Measurements from ENCODE around the gene TGFBR3L. TPM values are rescaled to one million over a fixed set of nuclear protein-coding genes. Genes with fewer than 3 reads are reported as not detected.

TGFBR3L gene
- total and polyA plus RNA-seq, 2 of the 4 experiments (the other 2 are of a cell fraction): 0.94 TPM; not detected in 1

DNA sequence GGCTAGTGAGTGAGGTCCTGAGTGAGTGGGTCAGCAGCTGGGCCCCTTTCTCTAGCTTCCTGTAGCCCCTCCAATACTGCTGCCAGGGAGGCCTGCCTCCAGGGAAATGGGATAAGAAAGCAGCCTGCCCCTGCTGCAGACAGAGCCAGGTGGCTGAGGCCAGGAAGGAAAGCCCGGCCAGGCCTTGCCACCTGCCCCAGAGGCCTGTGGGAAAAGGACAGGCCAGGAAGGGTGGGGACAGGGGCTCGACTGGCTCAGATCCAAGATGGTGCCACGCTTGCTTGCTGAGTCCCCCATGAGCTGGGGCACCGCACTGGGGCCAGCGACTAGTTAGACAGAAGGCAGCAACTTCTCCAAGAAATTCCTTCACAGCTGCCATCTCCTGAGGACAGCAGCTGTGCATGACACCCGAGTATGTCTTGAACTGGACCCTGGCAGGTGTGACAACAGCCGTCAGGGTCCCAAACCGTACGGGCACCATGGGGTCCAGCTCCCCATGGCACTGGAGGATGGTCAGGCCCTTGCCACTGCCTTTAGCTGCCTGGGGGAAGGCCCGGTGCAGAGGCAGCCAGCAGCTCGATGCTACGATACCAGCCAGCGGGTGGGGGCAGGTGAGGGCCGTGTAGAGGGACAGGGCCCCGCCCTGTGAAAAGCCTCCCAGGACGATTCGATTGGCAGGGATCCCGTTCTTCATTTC is 35.4 kb upstream of the TGFBR3L start:
- ATAC-seq (ENCODE audit: low read depth): no peak
- 80% methylated on average over 1 of the region's 18 CpGs; no CpG with 5 or more reads in 1 of the 2 experiments for WGBS, 2 experiments (ENCODE audit: extremely low coverage in 2 of 2, insufficient read length in 1 of 2)
- no peak overlapping the region for H2BK20ac ChIP-seq (ENCODE audit: low read depth, low read length)
- H3K4me3 ChIP-seq (ENCODE audit: insufficient read depth, low read depth, low read length): no peak overlapping the region
- BruUV-seq (replicated peaks): no TSS peak
- H3K9me1 ChIP-seq (ENCODE audit: insufficient read depth, low read length): no peaks in the 10 kb centered on the region
- CTCF ChIA-PET: no interaction called here
- no peak overlapping the region for H3K9ac ChIP-seq (ENCODE audit: low read depth, low read length)
- H2AK5ac ChIP-seq (ENCODE audit: low read depth, low read length): no peak overlapping the region
- H3K18ac ChIP-seq (ENCODE audit: low read depth, low read length): no peak overlapping the region
- dilution Hi-C loops (cut with HindIII; ENCODE audit: low sequenced_read_pairs, unreplicated experiment) (no loop called here), intact Hi-C loops (cut with micrococcal nuclease) (no loop called here), in situ Hi-C loops (cut with MboI; ENCODE audit: low sequenced_read_pairs) (no loop called here)
- DNase-seq: no peak
- H4K20me1 ChIP-seq (ENCODE audit: insufficient read depth, low read length): no peaks in the 10 kb centered on the region
- no peak overlapping the region for H4K5ac ChIP-seq (ENCODE audit: low read depth, low read length)
- no peak overlapping the region for H4K91ac ChIP-seq (ENCODE audit: insufficient read depth, low read depth, low read length)
- TF ChIP-seq, protein P1, sequence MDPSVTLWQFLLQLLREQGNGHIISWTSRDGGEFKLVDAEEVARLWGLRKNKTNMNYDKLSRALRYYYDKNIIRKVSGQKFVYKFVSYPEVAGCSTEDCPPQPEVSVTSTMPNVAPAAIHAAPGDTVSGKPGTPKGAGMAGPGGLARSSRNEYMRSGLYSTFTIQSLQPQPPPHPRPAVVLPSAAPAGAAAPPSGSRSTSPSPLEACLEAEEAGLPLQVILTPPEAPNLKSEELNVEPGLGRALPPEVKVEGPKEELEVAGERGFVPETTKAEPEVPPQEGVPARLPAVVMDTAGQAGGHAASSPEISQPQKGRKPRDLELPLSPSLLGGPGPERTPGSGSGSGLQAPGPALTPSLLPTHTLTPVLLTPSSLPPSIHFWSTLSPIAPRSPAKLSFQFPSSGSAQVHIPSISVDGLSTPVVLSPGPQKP (IDR thresholded peaks at IDR 0.05; ENCODE audit: borderline replicate concordance, low read depth, low read length): no peak
- no peak for TF ChIP-seq MXI1 (IDR thresholded peaks at IDR 0.05; ENCODE audit: borderline replicate concordance, low read depth, low read length)
- H3K36me3 ChIP-seq (ENCODE audit: control insufficient read depth, insufficient read depth, low read length): no peaks in the 10 kb centered on the region
- H3K56ac ChIP-seq (ENCODE audit: extremely low read depth, insufficient read depth, low read length): no peak overlapping the region
- no peak overlapping the region for H2BK120ac ChIP-seq (ENCODE audit: low read depth, low read length)
- H2BK15ac ChIP-seq (ENCODE audit: low read depth, low read length): no peak overlapping the region
- no peak overlapping the region for H3K4ac ChIP-seq (ENCODE audit: low read depth, low read length)
- no peak overlapping the region for H3K14ac ChIP-seq (replicated peaks; ENCODE audit: low read depth, low read length)
- POLR2A ChIA-PET (ENCODE audit: unreplicated experiment): interaction anchor here (0.6 kb wide), 1 partner anchor 21 kb away, joined by 3 read pairs; no protein-coding TSS in a partner anchor
- peaks cover 15% of the 10 kb centered on the region for H3K27me3 ChIP-seq (ENCODE audit: control insufficient read depth, insufficient read depth, low read length)
- H3K4me1 ChIP-seq (ENCODE audit: control insufficient read depth, insufficient read depth, low read length): no peaks in the 10 kb centered on the region
- H3K4me2 ChIP-seq (ENCODE audit: low read depth, low read length): no peak overlapping the region
- no peak overlapping the region for H3K27ac ChIP-seq (ENCODE audit: insufficient read depth, low read length)
- H3K9me3 ChIP-seq (ENCODE audit: control insufficient read depth, insufficient read depth, low read length): no peaks in the 10 kb centered on the region
- no peak overlapping the region for H2AFZ ChIP-seq (replicated peaks; ENCODE audit: low read length, poor library complexity)
- H3K79me1 ChIP-seq (ENCODE audit: low read depth in 1 of 2, low read length in 2 of 2): no peaks in the 10 kb centered on the region
- no peak overlapping the region for H3K23ac ChIP-seq (ENCODE audit: low read depth, low read length)
- no peak overlapping the region for H2BK5ac ChIP-seq (ENCODE audit: low read depth, low read length, poor library complexity, severe bottlenecking)
- H4K8ac ChIP-seq (ENCODE audit: low read depth in 2 of 2, low read length in 2 of 2): no peak overlapping the region
- H2AK9ac ChIP-seq (replicated peaks; ENCODE audit: low read depth, low read length, poor library complexity): no peak overlapping the region

Measured in IMR-90 (cell line).